GM12874 (cell line): Measurements from ENCODE around the gene TPST1.

ENCODE experiments used
- CTCF ChIP-seq: IDR thresholded peaks from 2 replicates; pipeline ENCODE4 v1.5.1; 2011; ENCODE audit warnings: low read depth, mild to moderate bottlenecking, control low read depth, low read length, moderate library complexity; ENCODE audit not compliant: insufficient read depth

Gene TPST1

GRCh38 chr7:66363635-66364034 lies 158.5 kb downstream of the TPST1 start:
- no peak for TF ChIP-seq CTCF

GRCh38 chr7:66371096-66371824 lies 166.1 kb downstream of the TPST1 start:
- TF ChIP-seq CTCF: no peak

- no peak for TF ChIP-seq CTCF
These were observed 171.3 kb downstream of the TPST1 start for GRCh38 chr7:66376264-66376945.

GRCh38 chr7:66377045-66377444 lies 171.9 kb downstream of the TPST1 start:
- no peak for TF ChIP-seq CTCF

- no peak for TF ChIP-seq CTCF
These were observed 172.6 kb downstream of the TPST1 start for GRCh38 chr7:66377714-66378113.

GRCh38 chr7:66379542-66380160 lies 174.5 kb downstream of the TPST1 start:
- TF ChIP-seq CTCF: no peak

GRCh38 chr7:66380272-66380888 lies 175.2 kb downstream of the TPST1 start:
- no peak for TF ChIP-seq CTCF
